Measurements from ENCODE around the gene OR51B2. TPM values are rescaled to one million over a fixed set of nuclear protein-coding genes. Genes with fewer than 3 reads are reported as not detected.
"Not testable (repeated sequence)": the region's sequence is repeated elsewhere in the genome, so short reads cannot be mapped to it uniquely, and the experiment has no call there.

OR51B2 gene
- total and polyA plus RNA-seq, 4 donors: 0.20 to 0.22 TPM; not detected in 2

DNA sequence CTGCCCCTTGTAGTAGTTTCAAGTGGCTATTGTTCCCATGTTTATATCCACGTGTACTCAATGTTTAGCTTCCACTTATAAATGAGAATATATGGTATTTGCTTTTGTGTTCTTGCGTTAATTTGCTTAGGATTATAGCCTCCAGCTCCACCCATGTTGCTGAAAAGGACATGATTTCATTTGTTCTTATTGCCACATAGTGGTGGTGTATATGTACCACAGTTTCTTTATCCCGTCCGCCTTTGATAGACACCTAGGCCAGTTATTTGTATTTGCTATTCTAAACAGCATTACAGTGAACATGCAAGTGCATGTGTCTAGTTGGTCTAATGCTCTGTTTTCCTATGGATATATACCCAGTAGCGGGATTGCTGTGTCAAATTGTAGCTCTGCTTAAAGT lies 6.8 kb downstream of the OR51B2 start:
- H3K4me1 ChIP-seq (ENCODE audit: control insufficient read depth, insufficient read depth, low read length): no peaks in the 10 kb centered on the region
- H3K27me3 ChIP-seq (ENCODE audit: control insufficient read depth, insufficient read depth, low read length): no peaks in the 10 kb centered on the region
- H3K9me3 ChIP-seq (ENCODE audit: control insufficient read depth, insufficient read depth, low read length): no peaks in the 10 kb centered on the region
- no peaks in the 10 kb centered on the region for H3K36me3 ChIP-seq (ENCODE audit: control insufficient read depth, insufficient read depth, low read length)
- no CpG with 5 or more reads among the region's 5 CpGs for WGBS (ENCODE audit: insufficient coverage)
- no peak for DNase-seq (ENCODE audit: low read depth in 4 of 6, low spot score in 6 of 6)
- H3K27ac ChIP-seq (ENCODE audit: low read depth, low read length): no peak overlapping the region
- no peak overlapping the region for H3K4me3 ChIP-seq (ENCODE audit: low read depth, low read length)

DNA sequence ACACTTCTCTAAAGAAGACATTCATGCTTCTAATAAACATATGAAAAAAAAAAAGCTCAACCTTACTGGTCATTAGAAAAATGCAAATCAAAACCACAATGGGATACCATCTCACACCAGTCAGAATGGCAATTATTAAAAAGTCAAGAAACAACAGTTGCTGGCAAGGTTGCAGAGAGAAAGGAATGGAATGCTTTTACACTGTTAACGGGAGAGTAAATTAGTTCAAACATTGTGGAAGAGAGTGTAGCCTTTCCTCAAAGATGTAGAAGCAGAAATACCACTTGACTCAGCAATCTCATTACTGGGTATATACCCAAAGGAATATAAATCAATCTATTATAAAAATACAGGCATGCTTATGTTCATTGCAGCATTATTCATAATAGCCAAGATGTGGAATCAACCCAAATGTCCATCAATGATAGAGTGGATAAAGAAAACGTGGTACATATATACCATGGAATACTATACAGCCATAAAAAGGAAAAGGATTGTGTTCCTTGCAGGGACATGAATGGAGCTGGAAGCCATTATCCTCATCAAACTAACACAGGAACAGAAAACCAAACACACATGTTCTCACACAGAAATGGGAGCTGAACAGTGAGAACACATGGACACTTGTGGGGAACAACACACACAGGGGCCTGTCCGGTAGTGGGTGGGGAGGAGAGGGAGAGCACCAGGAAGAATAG lies 10.6 kb downstream of the OR51B2 start:
- no CpG with 5 or more reads among the region's 3 CpGs for WGBS (ENCODE audit: insufficient coverage)
- not testable (repeated sequence) for H3K27ac ChIP-seq (ENCODE audit: low read depth, low read length); H3K9me3 ChIP-seq (ENCODE audit: control insufficient read depth, insufficient read depth, low read length); H3K36me3 ChIP-seq (ENCODE audit: control insufficient read depth, insufficient read depth, low read length); H3K27me3 ChIP-seq (ENCODE audit: control insufficient read depth, insufficient read depth, low read length); DNase-seq (ENCODE audit: low read depth in 4 of 6, low spot score in 6 of 6); H3K4me1 ChIP-seq (ENCODE audit: control insufficient read depth, insufficient read depth, low read length); H3K4me3 ChIP-seq (ENCODE audit: low read depth, low read length)

GRCh38 chr11:5310423-5310822 lies 13.7 kb downstream of the OR51B2 start:
- H3K27me3 ChIP-seq (ENCODE audit: control insufficient read depth, insufficient read depth, low read length): no peaks in the 10 kb centered on the region
- DNase-seq (ENCODE audit: low read depth in 4 of 6, low spot score in 6 of 6): no peak
- no peaks in the 10 kb centered on the region for H3K36me3 ChIP-seq (ENCODE audit: control insufficient read depth, insufficient read depth, low read length)
- H3K9me3 ChIP-seq (ENCODE audit: control insufficient read depth, insufficient read depth, low read length): no peaks in the 10 kb centered on the region
- no peak overlapping the region for H3K4me3 ChIP-seq (ENCODE audit: low read depth, low read length)
- H3K4me1 ChIP-seq (ENCODE audit: control insufficient read depth, insufficient read depth, low read length): no peaks in the 10 kb centered on the region
- no CpG with 5 or more reads among the region's 1 CpG for WGBS (ENCODE audit: insufficient coverage)
- H3K27ac ChIP-seq (ENCODE audit: low read depth, low read length): no peak overlapping the region

DNA sequence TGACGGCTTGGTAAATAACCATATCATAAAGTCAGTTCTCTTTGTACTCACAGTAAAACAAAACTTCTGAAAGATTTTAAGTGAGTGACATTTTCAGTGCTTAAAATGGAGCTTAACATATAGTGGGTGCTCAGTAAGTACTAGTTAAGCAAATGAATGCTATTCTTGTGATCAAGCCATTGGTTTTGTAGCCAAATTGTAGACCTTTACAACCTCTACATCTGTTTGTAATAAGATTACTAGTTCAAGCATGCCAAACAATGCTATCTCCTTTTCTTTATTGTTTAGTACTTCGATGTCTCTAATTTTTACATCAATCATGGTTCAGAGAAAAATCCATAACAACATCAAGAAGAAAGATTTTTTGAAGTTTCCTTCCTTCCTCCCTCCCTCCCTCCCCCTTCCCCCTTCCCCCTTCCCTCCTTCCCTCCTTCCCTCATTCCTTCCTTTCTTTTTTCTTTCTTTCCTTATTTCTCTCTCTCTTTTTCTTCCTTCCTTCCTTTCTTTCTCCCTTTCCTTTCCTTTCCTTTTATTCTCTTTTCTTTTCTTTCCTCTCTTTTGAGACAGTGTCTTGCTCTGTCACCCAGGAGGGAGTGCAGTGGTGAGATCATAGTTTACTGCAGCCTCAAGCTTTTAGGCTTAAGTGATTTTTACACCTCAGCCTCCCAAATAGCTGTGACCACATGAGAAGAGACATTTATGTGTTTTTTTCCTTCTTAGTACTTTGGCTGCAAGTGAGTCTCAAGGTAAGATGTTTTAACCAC lies 16.7 kb downstream of the OR51B2 start:
- no CpG with 5 or more reads among the region's 2 CpGs for WGBS (ENCODE audit: insufficient coverage)
- Histone ChIP-seq H3K27me3 (ENCODE audit: control insufficient read depth, insufficient read depth, low read length) (no peaks in the 10 kb centered on the region), H3K9me3 (ENCODE audit: control insufficient read depth, insufficient read depth, low read length) (no peaks in the 10 kb centered on the region), H3K36me3 (ENCODE audit: control insufficient read depth, insufficient read depth, low read length) (no peaks in the 10 kb centered on the region), H3K4me1 (ENCODE audit: control insufficient read depth, insufficient read depth, low read length) (no peaks in the 10 kb centered on the region), H3K27ac (ENCODE audit: low read depth, low read length) (no peak overlapping the region), H3K4me3 (ENCODE audit: low read depth, low read length) (no peak overlapping the region)
- DNase-seq (ENCODE audit: low read depth in 4 of 6, low spot score in 6 of 6): no peak

DNA sequence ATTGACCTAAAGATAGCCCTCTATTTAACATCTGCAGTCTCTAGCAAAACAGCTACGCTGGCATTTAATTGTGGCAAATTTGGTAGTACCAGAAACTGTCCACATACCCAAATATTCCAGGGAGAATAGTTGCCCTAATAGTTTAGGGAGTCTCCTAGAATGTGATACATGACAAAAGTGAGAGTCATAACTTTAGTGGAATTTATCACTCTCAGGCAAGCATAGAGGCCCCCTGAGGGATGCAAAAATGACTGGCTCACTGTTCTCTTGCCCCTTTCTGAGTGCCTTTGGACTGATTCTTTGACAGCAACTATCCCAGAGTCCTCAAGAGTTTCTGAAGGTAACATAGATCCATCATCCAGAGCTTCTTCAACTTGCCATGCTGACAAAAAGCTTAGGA lies 20.1 kb downstream of the OR51B2 start:
- Histone ChIP-seq H3K27me3 (ENCODE audit: control insufficient read depth, insufficient read depth, low read length) (no peaks in the 10 kb centered on the region), H3K4me1 (ENCODE audit: control insufficient read depth, insufficient read depth, low read length) (no peaks in the 10 kb centered on the region), H3K36me3 (ENCODE audit: control insufficient read depth, insufficient read depth, low read length) (no peaks in the 10 kb centered on the region), H3K4me3 (ENCODE audit: low read depth, low read length) (no peak overlapping the region), H3K27ac (ENCODE audit: low read depth, low read length) (no peak overlapping the region), H3K9me3 (ENCODE audit: control insufficient read depth, insufficient read depth, low read length) (no peaks in the 10 kb centered on the region)
- WGBS (ENCODE audit: insufficient coverage): no CpG with 5 or more reads among the region's 1 CpG
- DNase-seq (ENCODE audit: low read depth in 4 of 6, low spot score in 6 of 6): no peak

GRCh38 chr11:5303626-5304025 lies 20.5 kb downstream of the OR51B2 start:
- Histone ChIP-seq H3K4me1 (ENCODE audit: control insufficient read depth, insufficient read depth, low read length) (no peaks in the 10 kb centered on the region), H3K36me3 (ENCODE audit: control insufficient read depth, insufficient read depth, low read length) (no peaks in the 10 kb centered on the region), H3K9me3 (ENCODE audit: control insufficient read depth, insufficient read depth, low read length) (no peaks in the 10 kb centered on the region), H3K4me3 (ENCODE audit: low read depth, low read length) (no peak overlapping the region), H3K27ac (ENCODE audit: low read depth, low read length) (no peak overlapping the region), H3K27me3 (ENCODE audit: control insufficient read depth, insufficient read depth, low read length) (no peaks in the 10 kb centered on the region)
- no CpG with 5 or more reads among the region's 5 CpGs for WGBS (ENCODE audit: insufficient coverage)
- DNase-seq (ENCODE audit: low read depth in 4 of 6, low spot score in 6 of 6): peak in 1 of 6 donors; percentile 2

DNA sequence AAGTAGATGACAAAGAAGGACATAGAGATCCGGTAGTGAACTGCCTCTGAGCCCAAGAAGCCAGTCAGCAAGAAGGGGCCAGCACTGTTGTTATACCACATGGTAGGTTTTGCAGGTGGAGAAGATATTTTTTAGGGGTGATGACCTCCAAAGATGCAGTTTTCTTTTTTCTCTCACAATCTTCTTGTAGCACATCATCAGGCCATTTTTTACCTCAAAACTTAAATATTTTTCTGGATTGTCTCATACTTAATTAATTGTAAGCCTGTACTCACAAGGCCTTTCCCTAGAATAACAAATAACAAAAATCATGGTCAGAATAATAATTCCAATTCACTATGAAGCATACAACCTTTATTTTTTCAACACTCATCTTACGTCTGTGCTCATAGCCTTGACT lies 22.3 kb downstream of the OR51B2 start, which contains the start of gene OR51B4:
Gene OR51B4 (minus strand): TSS at position 101 of the 400 bp plus-strand sequence. CDS start 0 bp downstream, at position 101.
- H3K36me3 ChIP-seq (ENCODE audit: control insufficient read depth, insufficient read depth, low read length): no peaks in the 10 kb centered on the region
- H3K27me3 ChIP-seq (ENCODE audit: control insufficient read depth, insufficient read depth, low read length): no peaks in the 10 kb centered on the region
- DNase-seq (ENCODE audit: low read depth in 4 of 6, low spot score in 6 of 6): no peak
- no peak within 1 kb of the TSS for H3K4me3 ChIP-seq (ENCODE audit: low read depth, low read length)
- no peaks in the 10 kb centered on the region for H3K4me1 ChIP-seq (ENCODE audit: control insufficient read depth, insufficient read depth, low read length)
- no peaks in the 10 kb centered on the region for H3K9me3 ChIP-seq (ENCODE audit: control insufficient read depth, insufficient read depth, low read length)
- 74% methylated on average over 2 of the region's 2 CpGs for WGBS (ENCODE audit: insufficient coverage)
- no peak within 1 kb of the TSS for H3K27ac ChIP-seq (ENCODE audit: low read depth, low read length)

DNA sequence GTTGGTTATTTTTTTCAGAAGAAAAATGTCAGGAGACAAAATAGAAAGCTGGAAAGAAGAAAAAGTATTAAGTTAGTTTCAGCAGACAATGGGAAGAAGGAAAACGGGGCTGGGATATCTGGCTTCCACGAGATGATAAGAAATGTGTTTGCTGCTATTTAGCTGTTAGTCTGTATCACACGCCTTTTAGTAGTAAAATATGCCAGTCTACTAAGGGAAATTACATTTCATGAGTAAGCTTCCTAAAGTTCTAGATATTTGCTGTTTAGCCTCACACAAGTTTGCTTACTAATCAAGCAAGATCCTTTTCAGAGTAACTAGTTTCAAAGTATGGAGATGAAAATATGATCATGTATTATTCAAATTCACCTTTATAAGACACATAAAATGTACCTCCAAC lies 23.8 kb downstream of the OR51B2 start:
- H3K4me1 ChIP-seq (ENCODE audit: control insufficient read depth, insufficient read depth, low read length): no peaks in the 10 kb centered on the region
- H3K27ac ChIP-seq (ENCODE audit: low read depth, low read length): no peak overlapping the region
- no peak overlapping the region for H3K4me3 ChIP-seq (ENCODE audit: low read depth, low read length)
- DNase-seq (ENCODE audit: low read depth in 4 of 6, low spot score in 6 of 6): no peak
- H3K27me3 ChIP-seq (ENCODE audit: control insufficient read depth, insufficient read depth, low read length): no peaks in the 10 kb centered on the region
- no peaks in the 10 kb centered on the region for H3K36me3 ChIP-seq (ENCODE audit: control insufficient read depth, insufficient read depth, low read length)
- no peaks in the 10 kb centered on the region for H3K9me3 ChIP-seq (ENCODE audit: control insufficient read depth, insufficient read depth, low read length)
- 100% methylated on average over 1 of the region's 3 CpGs for WGBS (ENCODE audit: insufficient coverage)

DNA sequence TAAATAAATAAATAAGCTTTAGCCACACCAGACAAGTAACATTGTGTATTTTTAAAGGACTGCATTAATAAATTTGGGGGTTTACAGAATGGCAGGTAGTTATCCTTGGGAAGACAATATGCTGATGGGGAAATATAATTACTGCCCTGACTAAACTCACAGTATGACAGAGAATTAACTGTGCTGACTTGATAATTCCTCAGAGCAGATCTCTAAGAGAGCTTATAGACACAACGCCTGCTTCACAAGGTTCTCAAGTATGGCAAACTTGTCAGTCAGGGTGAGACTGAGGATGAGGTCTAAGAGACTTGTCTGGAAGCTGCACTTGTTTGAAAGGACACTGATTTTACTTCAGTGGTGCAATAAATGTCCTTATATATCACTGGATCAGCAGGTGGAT lies 25.6 kb downstream of the OR51B2 start:
- H3K4me3 ChIP-seq (ENCODE audit: low read depth, low read length): no peak overlapping the region
- no peaks in the 10 kb centered on the region for H3K9me3 ChIP-seq (ENCODE audit: control insufficient read depth, insufficient read depth, low read length)
- H3K27me3 ChIP-seq (ENCODE audit: control insufficient read depth, insufficient read depth, low read length): no peaks in the 10 kb centered on the region
- no peak for DNase-seq (ENCODE audit: low read depth in 4 of 6, low spot score in 6 of 6)
- H3K4me1 ChIP-seq (ENCODE audit: control insufficient read depth, insufficient read depth, low read length): no peaks in the 10 kb centered on the region
- H3K27ac ChIP-seq (ENCODE audit: low read depth, low read length): no peak overlapping the region
- no peaks in the 10 kb centered on the region for H3K36me3 ChIP-seq (ENCODE audit: control insufficient read depth, insufficient read depth, low read length)
- WGBS (ENCODE audit: insufficient coverage): no CpG with 5 or more reads among the region's 1 CpG

Data from spinal cord (tissue), 10 donors.